ENCODE data around the gene AGBL1. TPM values are rescaled to one million over a fixed set of nuclear protein-coding genes. Genes with fewer than 3 reads are reported as not detected.

The AGBL1 gene
- total and polyA plus RNA-seq, 4 donors: not detected

- Histone ChIP-seq H3K4me3 (ENCODE audit: low read depth in 1 of 3, low read length in 3 of 3) (no peak overlapping the region), H3K36me3 (ENCODE audit: control insufficient read depth in 4 of 4, insufficient read depth in 3 of 4, low read depth in 1 of 4, low read length in 3 of 4) (no peaks in the 10 kb centered on the region), H3K4me1 (ENCODE audit: control insufficient read depth in 4 of 4, insufficient read depth in 4 of 4, low read length in 3 of 4) (no peaks in the 10 kb centered on the region), H3K27ac (ENCODE audit: low read depth in 1 of 2, low read length in 2 of 2) (no peak overlapping the region), H3K9me3 (ENCODE audit: control insufficient read depth in 4 of 4, low read length in 3 of 4) (no peaks in the 10 kb centered on the region), H3K9ac (ENCODE audit: low read depth in 1 of 2, low read length in 2 of 2) (no peak overlapping the region), H3K27me3 (ENCODE audit: control insufficient read depth in 4 of 4, insufficient read depth in 4 of 4, low read length in 3 of 4) (no peaks in the 10 kb centered on the region)
- WGBS: 82% methylated on average over 5 of the region's 5 CpGs
- no peak for DNase-seq (ENCODE audit: low spot score)
- TF ChIP-seq RXRA (IDR thresholded peaks at IDR 0.05) (no peak), HNF4A (conservative IDR thresholded peaks at IDR 0.05) (no peak), FOXA2 (IDR thresholded peaks at IDR 0.05) (no peak), YY1 (IDR thresholded peaks at IDR 0.05) (no peak), HNF4G (IDR thresholded peaks at IDR 0.05) (no peak), RAD21 (IDR thresholded peaks at IDR 0.05) (no peak), ATF3 (IDR thresholded peaks at IDR 0.05) (no peak), EGR1 (IDR thresholded peaks at IDR 0.05; ENCODE audit: low read depth in 2 of 2) (no peak), CTCF (IDR thresholded peaks at IDR 0.05; ENCODE audit: low read depth, low read length, missing input control) (no peak), SP1 (IDR thresholded peaks at IDR 0.05) (no peak), TAF1 (conservative IDR thresholded peaks at IDR 0.05) (no peak), JUND (IDR thresholded peaks at IDR 0.05) (no peak), NR2F2 (IDR thresholded peaks at IDR 0.05) (no peak), FOXA1 (IDR thresholded peaks at IDR 0.05) (no peak)
- TF ChIP-seq, protein P1, sequence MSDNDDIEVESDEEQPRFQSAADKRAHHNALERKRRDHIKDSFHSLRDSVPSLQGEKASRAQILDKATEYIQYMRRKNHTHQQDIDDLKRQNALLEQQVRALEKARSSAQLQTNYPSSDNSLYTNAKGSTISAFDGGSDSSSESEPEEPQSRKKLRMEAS (IDR thresholded peaks at IDR 0.05): no peak
- TF ChIP-seq, protein P2, sequence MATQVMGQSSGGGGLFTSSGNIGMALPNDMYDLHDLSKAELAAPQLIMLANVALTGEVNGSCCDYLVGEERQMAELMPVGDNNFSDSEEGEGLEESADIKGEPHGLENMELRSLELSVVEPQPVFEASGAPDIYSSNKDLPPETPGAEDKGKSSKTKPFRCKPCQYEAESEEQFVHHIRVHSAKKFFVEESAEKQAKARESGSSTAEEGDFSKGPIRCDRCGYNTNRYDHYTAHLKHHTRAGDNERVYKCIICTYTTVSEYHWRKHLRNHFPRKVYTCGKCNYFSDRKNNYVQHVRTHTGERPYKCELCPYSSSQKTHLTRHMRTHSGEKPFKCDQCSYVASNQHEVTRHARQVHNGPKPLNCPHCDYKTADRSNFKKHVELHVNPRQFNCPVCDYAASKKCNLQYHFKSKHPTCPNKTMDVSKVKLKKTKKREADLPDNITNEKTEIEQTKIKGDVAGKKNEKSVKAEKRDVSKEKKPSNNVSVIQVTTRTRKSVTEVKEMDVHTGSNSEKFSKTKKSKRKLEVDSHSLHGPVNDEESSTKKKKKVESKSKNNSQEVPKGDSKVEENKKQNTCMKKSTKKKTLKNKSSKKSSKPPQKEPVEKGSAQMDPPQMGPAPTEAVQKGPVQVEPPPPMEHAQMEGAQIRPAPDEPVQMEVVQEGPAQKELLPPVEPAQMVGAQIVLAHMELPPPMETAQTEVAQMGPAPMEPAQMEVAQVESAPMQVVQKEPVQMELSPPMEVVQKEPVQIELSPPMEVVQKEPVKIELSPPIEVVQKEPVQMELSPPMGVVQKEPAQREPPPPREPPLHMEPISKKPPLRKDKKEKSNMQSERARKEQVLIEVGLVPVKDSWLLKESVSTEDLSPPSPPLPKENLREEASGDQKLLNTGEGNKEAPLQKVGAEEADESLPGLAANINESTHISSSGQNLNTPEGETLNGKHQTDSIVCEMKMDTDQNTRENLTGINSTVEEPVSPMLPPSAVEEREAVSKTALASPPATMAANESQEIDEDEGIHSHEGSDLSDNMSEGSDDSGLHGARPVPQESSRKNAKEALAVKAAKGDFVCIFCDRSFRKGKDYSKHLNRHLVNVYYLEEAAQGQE (IDR thresholded peaks at IDR 0.05): no peak
- TF ChIP-seq, protein P3, sequence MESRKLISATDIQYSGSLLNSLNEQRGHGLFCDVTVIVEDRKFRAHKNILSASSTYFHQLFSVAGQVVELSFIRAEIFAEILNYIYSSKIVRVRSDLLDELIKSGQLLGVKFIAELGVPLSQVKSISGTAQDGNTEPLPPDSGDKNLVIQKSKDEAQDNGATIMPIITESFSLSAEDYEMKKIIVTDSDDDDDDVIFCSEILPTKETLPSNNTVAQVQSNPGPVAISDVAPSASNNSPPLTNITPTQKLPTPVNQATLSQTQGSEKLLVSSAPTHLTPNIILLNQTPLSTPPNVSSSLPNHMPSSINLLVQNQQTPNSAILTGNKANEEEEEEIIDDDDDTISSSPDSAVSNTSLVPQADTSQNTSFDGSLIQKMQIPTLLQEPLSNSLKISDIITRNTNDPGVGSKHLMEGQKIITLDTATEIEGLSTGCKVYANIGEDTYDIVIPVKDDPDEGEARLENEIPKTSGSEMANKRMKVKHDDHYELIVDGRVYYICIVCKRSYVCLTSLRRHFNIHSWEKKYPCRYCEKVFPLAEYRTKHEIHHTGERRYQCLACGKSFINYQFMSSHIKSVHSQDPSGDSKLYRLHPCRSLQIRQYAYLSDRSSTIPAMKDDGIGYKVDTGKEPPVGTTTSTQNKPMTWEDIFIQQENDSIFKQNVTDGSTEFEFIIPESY (IDR thresholded peaks at IDR 0.05): no peak
These were observed 551.3 kb downstream of the AGBL1 start for GRCh38 chr15:86630946-86631345.

- Histone ChIP-seq H3K4me1 (ENCODE audit: control insufficient read depth in 4 of 4, insufficient read depth in 4 of 4, low read length in 3 of 4) (no peaks in the 10 kb centered on the region), H3K9me3 (ENCODE audit: control insufficient read depth in 4 of 4, low read length in 3 of 4) (no peaks in the 10 kb centered on the region), H3K36me3 (ENCODE audit: control insufficient read depth in 4 of 4, insufficient read depth in 3 of 4, low read depth in 1 of 4, low read length in 3 of 4) (no peaks in the 10 kb centered on the region), H3K4me3 (ENCODE audit: low read depth in 1 of 3, low read length in 3 of 3) (no peak overlapping the region), H3K9ac (ENCODE audit: low read depth in 1 of 2, low read length in 2 of 2) (no peak overlapping the region), H3K27me3 (ENCODE audit: control insufficient read depth in 4 of 4, insufficient read depth in 4 of 4, low read length in 3 of 4) (no peaks in the 10 kb centered on the region), H3K27ac (ENCODE audit: low read depth in 1 of 2, low read length in 2 of 2) (no peak overlapping the region)
- 88% methylated on average over 4 of the region's 4 CpGs for WGBS
- TF ChIP-seq RAD21 (IDR thresholded peaks at IDR 0.05) (no peak), HNF4A (conservative IDR thresholded peaks at IDR 0.05) (no peak), YY1 (IDR thresholded peaks at IDR 0.05) (no peak), FOXA1 (IDR thresholded peaks at IDR 0.05) (no peak), RXRA (IDR thresholded peaks at IDR 0.05) (no peak)
- no peak for DNase-seq (ENCODE audit: low spot score)
These were observed 554.5 kb downstream of the AGBL1 start for GRCh38 chr15:86634146-86634545.
